Astrocyte of the spinal cord (primary cell): ENCODE results near the gene SEMA3B.

Experiments
- DNase-seq: peaks from one replicate; pipeline ENCODE4 v3.0.0; 2011; ENCODE audit warnings: low read depth, low spot score
- H3K4me3 ChIP-seq: 2 replicates; pipeline ENCODE4 v1.5.1; 2011; ENCODE audit warnings: low read depth, mild to moderate bottlenecking, low read length, moderate library complexity
- CTCF ChIP-seq: IDR thresholded peaks from 2 replicates; pipeline ENCODE4 v1.5.1; 2012; ENCODE audit warnings: low read depth, mild to moderate bottlenecking, low read length, inconsistent platforms
- in situ Hi-C: cut with HindIII; loops from 2 replicates; pipeline ENCODE4 v1.10.0; 2017; ENCODE audit warnings: low sequenced_read_pairs

SEMA3B gene

GRCh38 chr3:50286322-50287227 is 17.6 kb downstream of the SEMA3B start:
- DNase-seq: no peak
- in situ Hi-C loops: no loop called here
- H3K4me3 ChIP-seq: no peak overlapping the region
- no peak for TF ChIP-seq CTCF

GRCh38 chr3:50287262-50287661 is 18.3 kb downstream of the SEMA3B start:
- in situ Hi-C loops: no loop called here
- DNase-seq: no peak
- no peak overlapping the region for H3K4me3 ChIP-seq
- TF ChIP-seq CTCF: no peak

- no peak overlapping the region for H3K4me3 ChIP-seq
- in situ Hi-C loops: no loop called here
- no peak for TF ChIP-seq CTCF
- DNase-seq: no peak
Measured at GRCh38 chr3:50288387-50289007, 19.6 kb downstream of the SEMA3B start.

- no peak overlapping the region for H3K4me3 ChIP-seq
- TF ChIP-seq CTCF: no peak
- in situ Hi-C loops: no loop called here
- no peak for DNase-seq
Measured at GRCh38 chr3:50289130-50289529, 20.2 kb downstream of the SEMA3B start.

GRCh38 chr3:50290161-50290641 is 21.3 kb downstream of the SEMA3B start:
- DNase-seq: no peak
- in situ Hi-C loops: no loop called here
- TF ChIP-seq CTCF: no peak
- H3K4me3 ChIP-seq: no peak overlapping the region

- DNase-seq: peak; percentile 98
- TF ChIP-seq CTCF: no peak
- peak within 1 kb of the TSS; percentile 92 for H3K4me3 ChIP-seq
- in situ Hi-C loops: no loop called here
Measured at GRCh38 chr3:50292159-50293078, 23.5 kb downstream of the SEMA3B start, which contains the start of gene IFRD2. Gene IFRD2, minus strand, starts transcription at chr3:50292429. Its CDS starts 155 bp downstream, at chr3:50292274.
